GM23338 (cell line): ENCODE data around the gene DROSHA. TPM values are rescaled to one million over a fixed set of nuclear protein-coding genes. Genes with fewer than 3 reads are reported as not detected.

ENCODE experiments used
- ATAC-seq: fragments of 200-7000 bp; cut with Tn5 transposase; 3 replicates; pipeline ENCODE4 v1.9.1; 2020
- DNase-seq: peaks from one replicate; pipeline ENCODE4 v3.0.0-alpha.2; 2015; ENCODE audit warnings: low spot score
- H2AFZ ChIP-seq: fragments of 200-600 bp; sonication (generic); 2 replicates; pipeline ENCODE4 v1.8.0; 2016; ENCODE audit warnings: antibody characterized with exemption, mild to moderate bottlenecking, moderate library complexity
- H3F3A ChIP-seq: fragments of 200-600 bp; sonication (generic); replicated peaks from 2 replicates; pipeline ENCODE4 v1.8.0; 2017; ENCODE audit warnings: antibody characterized with exemption, mixed run types, low read depth
- H3K27ac ChIP-seq: fragments of 200-600 bp; sonication (generic); 2 replicates; pipeline ENCODE4 v1.6.1; 2016; ENCODE audit warnings: low read depth
- H3K27me3 ChIP-seq: fragments of 200-600 bp; sonication (generic); 2 replicates; pipeline ENCODE4 v1.8.0; 2016; ENCODE audit warnings: mild to moderate bottlenecking, mixed run types, moderate library complexity; ENCODE audit not compliant: insufficient read depth
- H3K36me3 ChIP-seq: fragments of 200-600 bp; sonication (generic); 2 replicates; pipeline ENCODE4 v1.8.0; 2016; ENCODE audit warnings: mild to moderate bottlenecking; ENCODE audit not compliant: insufficient read depth
- H3K4me1 ChIP-seq: fragments of 200-600 bp; sonication (generic); 2 replicates; pipeline ENCODE4 v1.8.0; 2016; ENCODE audit warnings: mild to moderate bottlenecking, moderate library complexity; ENCODE audit not compliant: insufficient read depth
- H3K4me2 ChIP-seq: fragments of 200-600 bp; sonication (generic); 2 replicates; pipeline ENCODE4 v1.7.1; 2017; ENCODE audit warnings: mixed run types
- H3K4me3 ChIP-seq: fragments of 200-600 bp; sonication (generic); 2 replicates; pipeline ENCODE4 v1.6.1; 2016; ENCODE audit warnings: mixed run types
- H3K79me2 ChIP-seq: fragments of 200-600 bp; sonication (generic); replicated peaks from 2 replicates; pipeline ENCODE4 v1.8.0; 2017; ENCODE audit warnings: mild to moderate bottlenecking; ENCODE audit not compliant: insufficient read depth
- H3K9me2 ChIP-seq: fragments of 200-600 bp; sonication (generic); 2 replicates; pipeline ENCODE4 v1.8.0; 2017; ENCODE audit not compliant: insufficient read depth
- H4K20me1 ChIP-seq: fragments of 200-600 bp; sonication (generic); replicated peaks from 2 replicates; pipeline ENCODE4 v1.8.0; 2017; ENCODE audit warnings: mild to moderate bottlenecking; ENCODE audit not compliant: insufficient read depth
- H3K27ac Mint-ChIP-seq: 2 replicates; pipeline ENCODE4 v1.8.0; 2020; ENCODE audit warnings: inconsistent platforms, mild to moderate bottlenecking, moderate library complexity, mixed read lengths
- H3K27me3 Mint-ChIP-seq: 3 replicates; pipeline ENCODE4 v1.8.0; 2022; ENCODE audit warnings: low read depth, mild to moderate bottlenecking, moderate library complexity, mixed read lengths, inconsistent platforms; ENCODE audit not compliant: insufficient read depth, poor library complexity
- H3K36me3 Mint-ChIP-seq: 3 replicates; pipeline ENCODE4 v1.8.0; 2021; ENCODE audit warnings: low read depth, mild to moderate bottlenecking, inconsistent platforms, moderate library complexity, mixed read lengths
- H3K4me1 Mint-ChIP-seq: 3 replicates; pipeline ENCODE4 v1.8.0; 2020; ENCODE audit warnings: mild to moderate bottlenecking, inconsistent platforms, mixed read lengths
- H3K4me3 Mint-ChIP-seq: 3 replicates; pipeline ENCODE4 v1.8.0; 2021; ENCODE audit warnings: moderate library complexity, mild to moderate bottlenecking, inconsistent platforms, mixed read lengths
- H3K9me3 Mint-ChIP-seq: 3 replicates; pipeline ENCODE4 v1.8.0; 2020; ENCODE audit warnings: moderate library complexity, mild to moderate bottlenecking, inconsistent platforms, mixed read lengths
- CREB1 ChIP-seq: fragments of 250-450 bp; sonication (Bioruptor Pico); IDR thresholded peaks from 2 replicates; pipeline ENCODE4 v1.5.0; 2020; ENCODE audit warnings: low read depth, mild to moderate bottlenecking, moderate library complexity
- CTCF ChIP-seq, 2 experiments: fragments of 200-600 bp in 1 of 2; sonication (generic) in 1 of 2; conservative IDR thresholded peaks; 2 replicates each; pipeline versions ENCODE4 v1.5.1 to v1.6.1; 2016 to 2017; ENCODE audit warnings: antibody characterized with exemption in 2 of 2, low read depth in 2 of 2, mild to moderate bottlenecking in 2 of 2, moderate library complexity in 1 of 2
- EZH2 ChIP-seq: fragments of 200-600 bp; sonication (generic); IDR thresholded peaks from one replicate; pipeline ENCODE4 v1.8.0; 2017; ENCODE audit warnings: antibody characterized with exemption, mild to moderate bottlenecking, low read depth; ENCODE audit not compliant: unreplicated experiment
- EZH2phosphoT487 ChIP-seq: fragments of 200-600 bp; sonication (generic); IDR thresholded peaks from one replicate; pipeline ENCODE4 v1.8.1; 2018; ENCODE audit warnings: antibody characterized with exemption; ENCODE audit not compliant: unreplicated experiment
- JUNB ChIP-seq: IDR thresholded peaks from one replicate; pipeline ENCODE4 v1.6.1; 2016; ENCODE audit warnings: antibody characterized with exemption; ENCODE audit not compliant: unreplicated experiment
- NANOG ChIP-seq: IDR thresholded peaks from 2 replicates; pipeline ENCODE4 v1.6.1; 2016; ENCODE audit warnings: antibody characterized with exemption, borderline replicate concordance
- POLR2AphosphoS5 ChIP-seq: IDR thresholded peaks from 2 replicates; pipeline ENCODE4 v1.6.1; 2016; ENCODE audit warnings: antibody characterized with exemption, low read depth
- REST ChIP-seq: IDR thresholded peaks from one replicate; pipeline ENCODE4 v1.6.1; 2018; ENCODE audit warnings: antibody characterized with exemption; ENCODE audit not compliant: unreplicated experiment
- STAT1 ChIP-seq: IDR thresholded peaks from one replicate; pipeline ENCODE4 v1.6.1; 2016; ENCODE audit warnings: antibody characterized with exemption; ENCODE audit not compliant: unreplicated experiment
- ZNF114 ChIP-seq: fragments of 250-450 bp; sonication (Bioruptor Pico); IDR thresholded peaks from 2 replicates; pipeline ENCODE4 v1.5.0; 2020; ENCODE audit warnings: mild to moderate bottlenecking, moderate library complexity
- ZNF462 ChIP-seq: fragments of 250-450 bp; sonication (Bioruptor Pico); IDR thresholded peaks from 2 replicates; pipeline ENCODE4 v1.5.0; 2020; ENCODE audit warnings: mild to moderate bottlenecking, moderate library complexity
- polyA plus RNA-seq: library from polyadenylated mRNA; unstranded; fragments of >200 nt; fragmentation: Nextera tagmentation; extraction: Ambion mirVana; gene quantifications from 2 replicates; pipeline ENCODE4 v1.2.1, GENCODE V29; 2016
- total RNA-seq: library from RNA; depleted of rRNA; stranded (reverse); fragments of >200 nt; shearing (Covaris generic); gene quantifications from 2 replicates; pipeline ENCODE4 v1.2.3, GENCODE V29; 2014
- TF ChIP-seq, protein P1 (sequence below): IDR thresholded peaks from 2 replicates; pipeline ENCODE4 v1.6.1; 2016; ENCODE audit warnings: antibody characterized with exemption

DROSHA gene
- total and polyA plus RNA-seq, 2 experiments from 2014 or later, result 70.6 to 87.8 TPM

DNA sequence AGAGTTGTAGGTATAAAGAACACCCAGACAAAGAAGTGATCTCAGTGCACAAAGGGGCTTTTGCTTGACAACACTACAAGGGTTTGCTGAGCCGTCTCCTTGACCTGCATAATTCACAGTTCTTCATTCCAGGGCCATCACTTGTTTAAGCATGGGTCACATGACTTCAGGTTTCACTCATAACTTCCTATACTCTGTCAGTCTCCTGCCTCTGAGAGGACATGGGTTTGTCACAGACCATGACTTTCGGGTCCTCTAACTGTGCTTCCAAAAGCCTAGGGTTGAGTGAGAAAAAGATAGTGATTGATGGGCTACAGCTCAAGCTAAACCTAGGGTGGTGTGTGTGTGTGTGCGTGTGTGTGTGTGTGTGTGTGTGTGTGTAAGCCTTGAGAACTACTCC, 172.1 kb downstream of the DROSHA start:
- no peaks in the 10 kb centered on the region for H3K36me3 ChIP-seq
- H3K4me1 Mint-ChIP-seq, result peaks cover 18% of the 10 kb centered on the region
- peaks cover 3% of the 10 kb centered on the region; the same call in 1 of the 3 replicates for H3K36me3 Mint-ChIP-seq
- H3K27ac ChIP-seq, result no peak overlapping the region
- H3F3A ChIP-seq, result no peaks in the 10 kb centered on the region
- DNase-seq, result no peak
- H3K27me3 Mint-ChIP-seq, result peaks cover 6% of the 10 kb centered on the region
- TF ChIP-seq NANOG, result no peak
- no peak for TF ChIP-seq STAT1
- TF ChIP-seq REST, result no peak
- TF ChIP-seq EZH2phosphoT487, result no peak
- TF ChIP-seq, protein P1, sequence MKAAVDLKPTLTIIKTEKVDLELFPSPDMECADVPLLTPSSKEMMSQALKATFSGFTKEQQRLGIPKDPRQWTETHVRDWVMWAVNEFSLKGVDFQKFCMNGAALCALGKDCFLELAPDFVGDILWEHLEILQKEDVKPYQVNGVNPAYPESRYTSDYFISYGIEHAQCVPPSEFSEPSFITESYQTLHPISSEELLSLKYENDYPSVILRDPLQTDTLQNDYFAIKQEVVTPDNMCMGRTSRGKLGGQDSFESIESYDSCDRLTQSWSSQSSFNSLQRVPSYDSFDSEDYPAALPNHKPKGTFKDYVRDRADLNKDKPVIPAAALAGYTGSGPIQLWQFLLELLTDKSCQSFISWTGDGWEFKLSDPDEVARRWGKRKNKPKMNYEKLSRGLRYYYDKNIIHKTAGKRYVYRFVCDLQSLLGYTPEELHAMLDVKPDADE, result no peak
- TF ChIP-seq CREB1, result no peak
- TF ChIP-seq EZH2, result no peak
- TF ChIP-seq POLR2AphosphoS5, result no peak
- no peak for TF ChIP-seq JUNB
- no peak for TF ChIP-seq ZNF462 (CRISPR knock-in tag)
- TF ChIP-seq ZNF114, result no peak
- TF ChIP-seq CTCF (conservative IDR thresholded peaks at IDR 0.05; ENCODE audit: low read depth in 2 of 2), result no peak
- H3K9me2 ChIP-seq, result peaks cover 29% of the 10 kb centered on the region
- no peak overlapping the region for H3K4me3 ChIP-seq
- H3K27ac Mint-ChIP-seq, result no peak overlapping the region
- H4K20me1 ChIP-seq, result no peaks in the 10 kb centered on the region
- H3K4me3 Mint-ChIP-seq, result no peak overlapping the region
- no peaks in the 10 kb centered on the region for H3K27me3 ChIP-seq
- H3K9me3 Mint-ChIP-seq, result peaks cover 6% of the 10 kb centered on the region
- no peaks in the 10 kb centered on the region for H3K79me2 ChIP-seq
- no peak overlapping the region for H3K4me2 ChIP-seq
- no peak for ATAC-seq
- H3K4me1 ChIP-seq, result peaks cover 13% of the 10 kb centered on the region
- no peak overlapping the region for H2AFZ ChIP-seq
